ENCODE data around the gene PAFAH1B1. TPM values are rescaled to one million over a fixed set of nuclear protein-coding genes. Genes with fewer than 3 reads are reported as not detected.
A peak's percentile ranks its signal among the peaks of the same experiment; 100 is the strongest.

Gene PAFAH1B1
- total and polyA plus RNA-seq, 10 of the 15 experiments (the other 5 are each of a cell fraction or from before 2014, with no cell fraction given): 28.9 to 107 (median 49.1) TPM

DNA sequence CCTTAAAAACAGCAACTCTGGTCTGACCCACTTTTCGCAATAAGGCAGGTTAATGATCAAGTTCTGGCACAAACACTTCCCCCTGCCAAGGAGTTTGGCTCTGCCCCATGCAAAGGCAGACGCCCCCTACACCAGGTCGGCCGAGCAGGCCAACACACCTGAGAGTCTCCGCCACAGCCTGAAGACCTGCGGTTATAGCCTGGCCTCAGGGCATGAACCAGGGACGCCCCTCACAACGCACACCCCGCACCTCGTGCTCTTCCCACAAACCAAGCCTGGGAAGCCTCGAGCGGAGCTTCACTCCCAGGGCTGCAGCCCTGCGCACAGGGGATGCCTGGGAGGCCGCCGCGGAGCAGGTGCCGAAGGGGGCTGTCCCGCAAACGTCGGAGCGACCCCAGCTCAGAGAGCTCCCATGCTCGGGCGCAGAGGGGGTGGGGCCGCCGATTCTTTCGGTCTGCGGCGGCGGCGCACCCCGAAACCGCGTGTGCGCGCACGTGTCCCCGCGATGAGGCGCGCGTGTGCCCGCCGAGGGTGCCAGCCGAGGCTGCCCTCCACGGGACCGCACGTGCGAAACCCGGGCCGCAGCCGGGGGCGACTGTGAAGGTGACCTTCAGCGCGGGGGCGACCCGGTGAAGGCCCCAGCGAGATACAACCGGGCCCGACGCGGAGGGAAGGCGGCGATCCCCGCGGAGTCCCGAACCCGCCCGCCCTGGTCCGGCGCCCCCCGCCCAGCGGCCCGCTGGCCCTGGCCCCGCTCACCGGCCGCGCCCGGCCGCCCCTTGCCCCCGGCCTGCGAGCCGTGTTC lies 117.6 kb downstream of the PAFAH1B1 start:
- ATAC-seq (peak; percentile 6), DNase-seq (ENCODE audit: low read depth, low spot score) (no peak), FAIRE-seq (peak; percentile 7)
- in situ Hi-C loops (cut with MboI): no loop called here
- H3K27me3 ChIP-seq (replicated peaks in 1 of 2; ENCODE audit: control insufficient read depth in 2 of 2, insufficient read depth in 2 of 2, low read length in 1 of 2): no peaks in the 10 kb centered on the region
- ChIA-PET POLR2A (interaction anchor here (0.7 to 1.5 kb wide), 3 partner anchors 200 to 312 kb away, joined by 3 to 5 read pairs (median 3); partner anchors contain the start of gene METTL16), SMC1A (ENCODE audit: uncharacterized antibody, unreplicated experiment) (interaction anchor here (1.5 kb wide), 1 partner anchor 329 kb away, joined by 4 read pairs; no protein-coding TSS in a partner anchor), RAD21 (ENCODE audit: unreplicated experiment) (interaction anchor here (0.6 to 1.9 kb wide), 4 partner anchors 152 to 309 kb away, joined by 3 to 8 read pairs (median 4); no protein-coding TSS in a partner anchor), CTCF (interaction anchor here (1.1 to 2.2 kb wide), 3 partner anchors 75 to 329 kb away, joined by 3 to 10 read pairs (median 3); no protein-coding TSS in a partner anchor)
- TF ChIP-seq RUNX3 (IDR thresholded peaks at IDR 0.05; ENCODE audit: low read length) (peak; percentile 28), ESRRA (IDR thresholded peaks at IDR 0.05; ENCODE audit: low read length) (peak; percentile 75; the same call in 1 of the 2 replicates), TCF12 (IDR thresholded peaks at IDR 0.05; ENCODE audit: low read depth, low read length) (no peak), ELK1 (IDR thresholded peaks at IDR 0.05; ENCODE audit: low read depth, low read length) (no peak), BHLHE40 (IDR thresholded peaks at IDR 0.05; ENCODE audit: borderline replicate concordance in 1 of 2, low read depth in 2 of 2, low read length in 1 of 2) (peak; percentile 89 to 98), POU2F2 (IDR thresholded peaks at IDR 0.05; ENCODE audit: borderline replicate concordance, low read depth, low read length) (no peak), MYC (IDR thresholded peaks at IDR 0.05; ENCODE audit: insufficient read depth, insufficient read length, insufficient replicate concordance, low read length, severe bottlenecking) (peak; percentile 31), TAF1 (IDR thresholded peaks at IDR 0.05; ENCODE audit: borderline replicate concordance, low read depth, low read length) (peak; percentile 17; the same call in 1 of the 2 replicates), LARP7 (IDR thresholded peaks at IDR 0.05) (peak; percentile 51; the same call in 1 of the 2 replicates), JUNB (IDR thresholded peaks at IDR 0.05) (no peak), PAX5 (IDR thresholded peaks at IDR 0.05; ENCODE audit: borderline replicate concordance, low read depth, low read length) (peak; percentile 19; the same call in 1 of the 2 replicates), EED (IDR thresholded peaks at IDR 0.05; ENCODE audit: low read depth) (0 out of 2 replicates have a peak, but pooled peaks have one; percentile 14)
- TF ChIP-seq, protein P1, sequence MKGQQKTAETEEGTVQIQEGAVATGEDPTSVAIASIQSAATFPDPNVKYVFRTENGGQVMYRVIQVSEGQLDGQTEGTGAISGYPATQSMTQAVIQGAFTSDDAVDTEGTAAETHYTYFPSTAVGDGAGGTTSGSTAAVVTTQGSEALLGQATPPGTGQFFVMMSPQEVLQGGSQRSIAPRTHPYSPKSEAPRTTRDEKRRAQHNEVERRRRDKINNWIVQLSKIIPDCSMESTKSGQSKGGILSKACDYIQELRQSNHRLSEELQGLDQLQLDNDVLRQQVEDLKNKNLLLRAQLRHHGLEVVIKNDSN (IDR thresholded peaks at IDR 0.05; ENCODE audit: borderline replicate concordance, extremely low read length, insufficient read depth, low read depth, low read length): peak; percentile 26
- H3K9ac ChIP-seq (ENCODE audit: control insufficient read depth, insufficient read depth, low read length): peak overlapping the region; percentile 85
- intact Hi-C loops (cut with micrococcal nuclease; ENCODE audit: unreplicated experiment): loop anchor here (2.0 kb wide), 1 partner anchor 318 kb away; no protein-coding TSS in a partner anchor
- H4K20me1 ChIP-seq (ENCODE audit: control insufficient read depth, insufficient read depth): peaks cover 8% of the 10 kb centered on the region; the same call in 1 of the 2 replicates
- H3K4me2 ChIP-seq (ENCODE audit: control insufficient read depth, insufficient read depth): peak overlapping the region; percentile 98
- H3K36me3 ChIP-seq (ENCODE audit: control insufficient read depth in 2 of 2, insufficient read depth in 2 of 2, low read length in 1 of 2): peaks cover 0 to 3% of the 10 kb centered on the region in 2 experiments; a peak in 2 of 4 replicates
- peak overlapping the region; percentile 95 for H3K4me3 ChIP-seq
- peaks cover 63% of the 10 kb centered on the region for H3K79me2 ChIP-seq (ENCODE audit: control insufficient read depth, insufficient read depth, low read length)
- no peak overlapping the region for H2AFZ ChIP-seq (ENCODE audit: control insufficient read depth, low read depth, low read length)
- H3K9me3 ChIP-seq (replicated peaks; ENCODE audit: control insufficient read depth, insufficient read depth, low read length): no peaks in the 10 kb centered on the region
- peak overlapping the region; percentile 68 for H3K27ac ChIP-seq (ENCODE audit: control insufficient read depth, insufficient read depth)
- 1% methylated on average over 68 of the region's 82 CpGs for WGBS (ENCODE audit: insufficient coverage, insufficient replicate concordance, low lambda C conversion rate, missing lambda C conversion rate)
- H3K4me1 ChIP-seq (ENCODE audit: control insufficient read depth, insufficient read depth, low read length): peaks cover 20% of the 10 kb centered on the region
- no TSS peak for BruUV-seq (replicated peaks)
